Ectodermal cell (in vitro differentiated cells): ENCODE results near the gene GREB1.

Source experiments
- H3K27ac ChIP-seq: 2 replicates; pipeline ENCODE4 v1.7.0; 2013; ENCODE audit warnings: mild to moderate bottlenecking, low read depth, low read length; ENCODE audit not compliant: insufficient read depth, poor library complexity, severe bottlenecking
- H3K27me3 ChIP-seq: 2 replicates; pipeline ENCODE4 v1.7.0; 2013; ENCODE audit warnings: mild to moderate bottlenecking, low read length; ENCODE audit not compliant: insufficient read depth, control insufficient read depth, poor library complexity, severe bottlenecking
- H3K36me3 ChIP-seq: one replicate; pipeline ENCODE4 v1.7.0; 2013; ENCODE audit warnings: low read length; ENCODE audit not compliant: control insufficient read depth, insufficient read depth
- H3K4me1 ChIP-seq: one replicate; pipeline ENCODE4 v1.7.0; 2013; ENCODE audit warnings: low read length; ENCODE audit not compliant: control insufficient read depth, insufficient read depth
- H3K4me3 ChIP-seq: 2 replicates; pipeline ENCODE4 v1.7.0; 2013; ENCODE audit warnings: low read depth, low read length, control low read depth; ENCODE audit not compliant: insufficient read depth
- H3K9me3 ChIP-seq: 2 replicates; pipeline ENCODE4 v1.7.0; 2013; ENCODE audit warnings: mild to moderate bottlenecking, low read length, moderate library complexity; ENCODE audit not compliant: control insufficient read depth
- WGBS, 2 experiments: methylation state at CpG; one replicate each; pipeline ENCODE4 v1.1.7; 2013; ENCODE audit warnings: missing lambda C conversion rate in 2 of 2; 5-methylcytosine and 5-hydroxymethylcytosine counted together

GREB1 gene

DNA sequence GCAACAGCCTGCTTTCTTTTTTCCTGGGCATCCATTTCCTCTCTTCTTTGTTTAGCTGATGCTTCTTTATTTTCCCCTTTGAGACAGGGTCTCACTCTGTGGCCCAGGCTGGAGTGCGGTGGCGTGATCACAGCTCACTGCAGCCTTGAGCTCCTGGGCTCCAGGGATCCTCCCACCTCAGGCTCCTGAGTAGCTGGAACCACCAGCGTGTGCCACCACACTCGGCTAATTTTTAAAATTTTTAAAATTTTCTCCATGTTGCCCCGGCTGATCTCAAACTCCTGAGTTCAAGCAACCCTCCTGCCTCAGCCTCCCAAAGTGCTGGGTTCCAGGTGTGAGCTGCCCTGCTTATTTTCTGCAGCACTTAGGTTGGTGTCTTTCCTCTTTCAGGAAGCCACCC lies 77.4 kb downstream of the GREB1 start:
- H3K36me3 ChIP-seq = peaks cover 59% of the 10 kb centered on the region
- H3K4me1 ChIP-seq = no peaks in the 10 kb centered on the region
- 93% methylated on average over 5 of the region's 5 CpGs for WGBS, 2 experiments
- no peaks in the 10 kb centered on the region for H3K27me3 ChIP-seq
- no peaks in the 10 kb centered on the region for H3K9me3 ChIP-seq
- H3K27ac ChIP-seq = no peak overlapping the region
- no peak overlapping the region for H3K4me3 ChIP-seq

DNA sequence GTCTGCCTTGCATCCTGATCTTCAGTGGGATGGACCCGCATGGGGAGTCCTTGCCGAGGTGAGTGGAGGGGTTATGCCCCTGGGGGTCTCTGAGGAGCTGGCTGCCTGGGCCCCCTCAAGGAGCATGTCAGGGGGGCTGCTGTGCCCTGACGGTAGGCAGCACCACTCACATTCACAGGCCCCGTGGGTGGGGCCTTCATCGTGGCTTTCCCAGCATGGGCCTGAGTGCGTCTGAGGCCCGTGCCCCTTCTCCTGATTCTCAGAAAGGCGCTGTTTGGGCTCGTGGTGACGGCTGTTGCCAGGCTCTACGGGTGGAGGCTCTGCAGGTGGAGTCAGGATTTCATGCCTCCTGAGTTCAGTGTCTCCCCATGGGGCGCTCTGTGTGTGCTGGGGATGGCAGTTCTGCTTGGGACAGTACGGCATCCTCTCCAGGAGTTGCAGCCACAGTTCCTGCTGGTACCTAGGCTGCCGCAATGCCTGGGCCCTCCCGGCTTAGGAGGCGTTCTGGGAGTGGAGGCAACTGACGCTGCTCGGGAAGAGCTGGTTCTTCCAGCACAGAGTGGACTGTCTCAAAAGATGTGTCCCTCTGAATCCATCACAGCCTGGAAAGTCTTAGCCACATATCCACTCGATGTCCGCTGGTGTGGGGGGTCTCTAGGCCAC lies 78.8 kb downstream of the GREB1 start:
- H3K27ac ChIP-seq = no peak overlapping the region
- no peaks in the 10 kb centered on the region for H3K9me3 ChIP-seq
- H3K4me3 ChIP-seq = no peak overlapping the region
- H3K36me3 ChIP-seq = peaks cover 72% of the 10 kb centered on the region
- no peaks in the 10 kb centered on the region for H3K27me3 ChIP-seq
- H3K4me1 ChIP-seq = no peaks in the 10 kb centered on the region
- WGBS, 2 experiments = 92 to 93% methylated on average over 20 of the region's 20 CpGs

DNA sequence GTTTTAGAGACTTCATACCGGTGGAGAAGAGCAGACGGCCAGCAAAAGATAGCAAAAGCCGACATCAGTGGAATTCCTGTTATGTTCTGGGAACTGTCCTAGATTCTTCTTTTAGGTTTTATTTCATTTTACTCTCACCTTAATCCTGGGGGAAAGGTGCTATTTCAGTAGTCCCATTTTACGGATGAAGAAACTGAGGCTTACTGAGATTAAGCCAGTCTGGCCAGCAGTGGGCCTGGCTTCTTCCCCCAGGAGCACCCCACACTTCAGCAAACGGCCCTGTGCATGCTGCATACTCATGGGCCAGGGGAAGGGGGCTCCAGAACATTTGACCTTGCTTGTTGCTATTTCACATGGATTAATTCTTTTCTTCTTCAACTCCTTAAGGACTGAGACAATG lies 79.5 kb downstream of the GREB1 start:
- no peaks in the 10 kb centered on the region for H3K4me1 ChIP-seq
- H3K9me3 ChIP-seq = no peaks in the 10 kb centered on the region
- WGBS, 2 experiments = 94 to 95% methylated on average over 5 of the region's 5 CpGs
- H3K36me3 ChIP-seq = peaks cover 77% of the 10 kb centered on the region
- no peak overlapping the region for H3K27ac ChIP-seq
- no peaks in the 10 kb centered on the region for H3K27me3 ChIP-seq
- H3K4me3 ChIP-seq = no peak overlapping the region

DNA sequence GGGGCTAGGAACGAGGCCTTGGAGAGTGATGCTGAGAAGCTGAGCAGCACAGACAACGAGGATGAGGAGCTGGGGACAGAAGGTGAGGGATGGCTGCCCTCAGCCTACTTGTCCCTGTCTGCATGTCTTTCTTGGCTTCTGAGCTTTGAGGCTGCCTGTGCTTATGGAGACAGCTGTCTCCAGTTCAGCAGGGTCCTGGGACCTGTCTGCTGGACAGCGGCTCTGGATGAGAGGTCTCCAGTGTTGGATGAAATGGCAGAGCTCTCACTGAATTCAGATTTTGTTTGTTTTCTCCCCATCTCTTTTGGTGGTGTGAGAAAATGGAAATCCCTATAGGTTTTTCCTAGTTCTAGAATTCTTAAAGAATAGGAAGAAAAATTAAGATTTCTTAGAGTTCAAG lies 81.4 kb downstream of the GREB1 start:
- peaks cover 75% of the 10 kb centered on the region for H3K36me3 ChIP-seq
- no peak overlapping the region for H3K4me3 ChIP-seq
- no peak overlapping the region for H3K27ac ChIP-seq
- WGBS, 2 experiments = 94 to 97% methylated on average over 3 of the region's 3 CpGs
- H3K9me3 ChIP-seq = no peaks in the 10 kb centered on the region
- no peaks in the 10 kb centered on the region for H3K4me1 ChIP-seq
- no peaks in the 10 kb centered on the region for H3K27me3 ChIP-seq

DNA sequence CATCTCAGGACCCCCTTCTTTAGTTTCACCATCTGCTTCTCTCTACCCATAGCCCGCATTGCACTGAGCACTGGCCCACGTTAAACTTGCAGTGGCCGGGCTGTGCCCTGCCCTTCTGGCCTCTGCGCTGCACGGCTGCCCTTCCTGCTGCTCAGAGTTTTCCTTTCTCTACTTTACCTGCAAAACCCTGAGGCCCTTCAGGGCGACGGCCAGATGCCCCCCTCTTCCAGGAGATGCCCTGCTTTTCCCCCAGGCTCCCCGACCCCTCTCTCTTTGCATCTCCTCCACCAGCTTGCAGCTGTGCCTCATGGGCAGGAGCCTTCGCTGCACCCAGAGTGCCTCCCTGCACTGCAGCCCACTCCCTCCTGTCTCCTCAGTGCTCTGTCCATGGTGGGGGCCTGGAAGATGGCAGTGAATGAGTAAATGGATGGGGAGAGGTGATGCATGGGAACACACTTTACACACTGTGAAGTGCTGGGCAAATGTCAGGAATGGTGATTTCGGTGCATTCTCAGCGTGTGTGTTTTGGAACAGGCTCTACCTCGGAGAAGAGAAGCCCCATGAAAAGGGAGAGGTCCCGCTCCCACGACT lies 82.3 kb downstream of the GREB1 start:
- no peak overlapping the region for H3K4me3 ChIP-seq
- H3K4me1 ChIP-seq = no peaks in the 10 kb centered on the region
- WGBS, 2 experiments = 91% methylated on average over 13 to 14 of the region's 14 CpGs

DNA sequence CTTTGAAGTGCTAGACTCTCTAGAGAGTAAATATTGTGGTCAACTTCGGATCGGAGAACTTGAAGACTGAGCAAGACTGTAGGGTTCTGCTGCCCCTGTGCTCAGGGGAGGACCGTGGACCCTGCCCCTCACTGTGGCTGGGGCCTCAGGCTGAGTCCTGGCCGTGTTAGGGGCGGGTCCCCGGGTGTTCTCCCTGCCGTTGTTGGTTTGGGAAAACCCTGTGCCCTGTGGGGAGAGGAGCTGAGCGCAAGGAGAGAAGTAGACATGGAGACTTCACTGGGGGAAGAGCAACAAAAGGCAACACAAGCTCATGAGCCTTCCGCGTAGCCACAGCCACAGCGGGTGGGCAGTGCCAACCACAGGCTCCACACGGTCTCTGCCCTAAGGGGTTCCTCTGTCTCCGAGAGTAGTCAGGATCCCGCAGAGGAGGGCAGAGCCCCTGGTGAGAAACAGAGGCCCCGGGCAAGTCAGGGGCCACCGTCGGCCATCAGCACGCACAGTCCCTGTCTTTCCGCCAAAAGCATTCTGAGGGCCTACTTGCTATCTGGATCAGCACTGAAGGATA lies 83.1 kb downstream of the GREB1 start:
- H3K27ac ChIP-seq = no peak overlapping the region
- H3K36me3 ChIP-seq = peaks cover 66% of the 10 kb centered on the region
- WGBS, 2 experiments = 91 to 93% methylated on average over 19 of the region's 19 CpGs
- no peak overlapping the region for H3K4me3 ChIP-seq
- no peaks in the 10 kb centered on the region for H3K4me1 ChIP-seq
- H3K27me3 ChIP-seq = no peaks in the 10 kb centered on the region
- no peaks in the 10 kb centered on the region for H3K9me3 ChIP-seq

More for the DNA sequence above, 82.3 kb downstream of the GREB1 start:
- Histone ChIP-seq H3K27me3 (no peaks in the 10 kb centered on the region), H3K9me3 (no peaks in the 10 kb centered on the region), H3K27ac (no peak overlapping the region), H3K36me3 (peaks cover 65% of the 10 kb centered on the region)

DNA sequence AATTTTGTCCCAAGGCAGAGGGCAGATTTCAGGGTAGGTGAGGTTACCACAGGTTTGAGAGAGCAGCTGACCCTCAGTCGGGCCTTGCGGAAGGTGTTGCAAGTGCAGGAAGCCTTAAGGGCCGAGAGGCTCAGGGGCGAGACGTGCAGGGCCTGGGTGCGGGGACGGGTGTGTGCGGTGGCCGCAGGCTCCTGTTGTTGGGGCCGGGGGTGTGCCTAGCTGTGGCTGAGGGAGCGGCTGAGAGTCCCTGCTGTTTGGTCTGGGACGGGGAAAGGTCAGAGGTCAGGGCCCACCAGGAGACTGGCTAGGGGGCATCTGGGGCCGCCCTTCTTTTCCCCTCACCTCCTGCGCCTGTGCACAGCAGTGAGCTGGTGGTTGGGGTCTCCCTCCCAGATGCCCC lies 83.7 kb downstream of the GREB1 start:
- no peak overlapping the region for H3K27ac ChIP-seq
- no peaks in the 10 kb centered on the region for H3K4me1 ChIP-seq
- peaks cover 66% of the 10 kb centered on the region for H3K36me3 ChIP-seq
- 91 to 92% methylated on average over 14 of the region's 14 CpGs for WGBS, 2 experiments
- no peaks in the 10 kb centered on the region for H3K9me3 ChIP-seq
- H3K4me3 ChIP-seq = no peak overlapping the region
- H3K27me3 ChIP-seq = no peaks in the 10 kb centered on the region

DNA sequence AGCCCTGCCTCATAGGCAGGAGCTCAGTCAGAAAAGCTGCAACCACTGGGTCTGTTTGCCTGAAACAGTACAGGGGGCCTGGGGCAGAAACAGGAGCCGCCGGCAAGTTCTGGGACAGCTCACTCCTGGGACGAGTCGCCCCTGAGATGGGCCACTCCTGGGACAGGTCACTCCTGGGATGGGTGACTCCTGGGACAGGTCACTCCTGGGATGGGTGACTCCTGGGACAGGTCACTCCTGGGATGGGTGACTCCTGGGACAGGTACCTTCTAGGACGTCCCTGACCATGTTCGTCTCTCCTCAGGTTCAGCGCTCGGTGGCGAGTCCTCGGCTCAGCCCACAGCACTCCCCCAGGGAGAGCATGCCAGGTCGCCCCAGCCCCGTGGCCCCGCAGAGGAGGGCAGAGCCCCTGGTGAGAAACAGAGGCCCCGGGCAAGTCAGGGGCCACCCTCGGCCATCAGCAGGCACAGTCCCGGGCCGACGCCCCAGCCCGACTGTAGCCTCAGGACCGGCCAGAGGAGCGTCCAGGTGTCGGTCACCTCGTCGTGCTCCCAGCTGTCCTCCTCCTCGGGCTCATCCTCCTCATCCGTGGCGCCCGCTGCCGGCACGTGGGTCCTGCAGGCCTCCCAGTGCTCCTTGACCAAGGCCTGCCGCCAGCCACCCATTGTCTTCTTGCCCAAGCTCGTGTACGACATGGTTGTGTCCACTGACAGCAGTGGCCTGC lies 84.3 kb downstream of the GREB1 start:
- Histone ChIP-seq H3K4me3 (no peak overlapping the region), H3K4me1 (no peaks in the 10 kb centered on the region), H3K27ac (no peak overlapping the region), H3K27me3 (no peaks in the 10 kb centered on the region), H3K9me3 (no peaks in the 10 kb centered on the region), H3K36me3 (peaks cover 66% of the 10 kb centered on the region)
- 96% methylated on average over 33 of the region's 33 CpGs for WGBS, 2 experiments

DNA sequence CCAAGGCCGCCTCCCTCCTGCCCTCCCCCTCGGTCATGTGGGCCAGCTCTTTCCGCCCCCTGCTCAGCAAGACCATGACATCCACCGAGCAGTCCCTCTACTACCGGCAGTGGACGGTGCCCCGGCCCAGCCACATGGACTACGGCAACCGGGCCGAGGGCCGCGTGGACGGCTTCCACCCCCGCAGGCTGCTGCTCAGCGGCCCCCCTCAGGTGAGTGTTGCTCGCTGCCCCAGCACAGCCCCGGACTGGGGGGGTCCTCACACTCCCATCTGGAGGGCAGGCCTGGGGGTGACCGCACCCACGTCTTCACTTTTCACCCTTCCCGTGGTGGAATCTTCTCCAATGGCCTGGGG lies 84.8 kb downstream of the GREB1 start:
- no peaks in the 10 kb centered on the region for H3K4me1 ChIP-seq
- H3K27me3 ChIP-seq = no peaks in the 10 kb centered on the region
- peaks cover 62% of the 10 kb centered on the region for H3K36me3 ChIP-seq
- 96 to 98% methylated on average over 20 of the region's 20 CpGs for WGBS, 2 experiments
- no peak overlapping the region for H3K4me3 ChIP-seq
- no peak overlapping the region for H3K27ac ChIP-seq
- no peaks in the 10 kb centered on the region for H3K9me3 ChIP-seq

DNA sequence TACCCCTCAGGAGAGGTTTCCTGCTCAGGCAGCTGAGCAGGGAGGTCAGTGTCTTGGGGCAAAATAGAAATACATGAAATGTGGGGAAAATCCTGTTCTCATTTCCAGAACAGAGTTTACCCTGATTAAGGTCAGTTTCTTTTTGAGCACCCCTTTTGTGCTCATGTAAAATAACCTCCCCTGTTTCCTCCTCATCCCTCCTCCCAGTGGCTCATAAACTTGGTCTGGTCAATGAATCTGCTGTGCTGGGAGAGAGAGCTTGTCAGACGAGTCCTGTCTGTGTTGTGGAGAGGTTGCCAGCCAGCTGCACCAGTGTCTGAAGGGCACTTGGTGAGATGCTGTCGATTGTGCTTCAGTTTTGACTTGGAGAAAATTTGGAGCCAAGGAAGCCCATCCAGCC lies 87.6 kb downstream of the GREB1 start:
- Histone ChIP-seq H3K27me3 (no peaks in the 10 kb centered on the region), H3K4me3 (no peak overlapping the region), H3K9me3 (no peaks in the 10 kb centered on the region), H3K4me1 (no peaks in the 10 kb centered on the region), H3K36me3 (peaks cover 70% of the 10 kb centered on the region), H3K27ac (no peak overlapping the region)
- WGBS, 2 experiments = 90 to 96% methylated on average over 2 of the region's 2 CpGs
